B cell (primary cell): ENCODE measurements around the gene MGMT. TPM values are rescaled to one million over a fixed set of nuclear protein-coding genes. Genes with fewer than 3 reads are reported as not detected.

Experiments
- ATAC-seq: fragments of 200-7000 bp; cut with Tn5 transposase; one replicate; pipeline ENCODE4 v1.10.0; 2021; ENCODE audit warnings: low read depth, mild to moderate bottlenecking, moderate number of reproducible peaks, moderate library complexity
- CTCF ChIA-PET: fragments of 350-600 bp; sonication (Branson Sonifier 250); formaldehyde crosslinking; loops from one replicate; lab custom pipeline; 2021; ENCODE audit warnings: antibody characterized with exemption, inconsistent platforms; lab: Charles Lee
- POLR2A ChIA-PET: fragments of 350-600 bp; sonication (Branson Sonifier 250); formaldehyde crosslinking; loops from one replicate; lab custom pipeline; 2021; ENCODE audit warnings: antibody characterized with exemption; lab: Charles Lee
- DNase-seq: peaks from one replicate; pipeline ENCODE4 v3.0.0; 2013
- H2AFZ ChIP-seq: 2 replicates; pipeline ENCODE4 v1.6.1; 2012; ENCODE audit warnings: mild to moderate bottlenecking, low read depth, low read length; ENCODE audit not compliant: insufficient read depth, poor library complexity, severe bottlenecking
- H3K27ac ChIP-seq, 2 donors: 1 replicate in 1 of 2; 2 replicates in 1 of 2; pipeline ENCODE4 v1.5.1; 2012 to 2013; ENCODE audit warnings: low read length in 2 of 2, mild to moderate bottlenecking in 2 of 2, moderate library complexity in 1 of 2
- H3K27me3 ChIP-seq, 4 experiments: fragments of 200-600 bp in 1 of 4; sonication (generic) in 1 of 4; replicated peaks in 1 of 4; 1 replicate in 2 of 4; 2 replicates in 2 of 4; pipeline versions ENCODE4 v1.6.1 to v1.7.0; 2013 to 2016; ENCODE audit warnings: low read length in 3 of 4, mild to moderate bottlenecking in 2 of 4, mixed read lengths in 1 of 4, moderate library complexity in 1 of 4; ENCODE audit not compliant: insufficient read depth in 4 of 4, control insufficient read depth in 3 of 4; ENCODE audit errors: control extremely low read depth in 1 of 4
- H3K36me3 ChIP-seq, 2 experiments: replicated peaks in 1 of 2; 1 replicate in 1 of 2; 2 replicates in 1 of 2; pipeline versions ENCODE4 v1.6.1 to v1.7.1; 2013; ENCODE audit warnings: low read length in 1 of 2; ENCODE audit not compliant: insufficient read depth in 2 of 2, control insufficient read depth in 1 of 2; ENCODE audit errors: control extremely low read depth in 1 of 2, extremely low read depth in 1 of 2
- H3K4me1 ChIP-seq, 2 donors: fragments of 200-600 bp in 1 of 2; sonication (generic) in 1 of 2; 1 replicate in 1 of 2; 2 replicates in 1 of 2; pipeline versions ENCODE4 v1.5.1 to v1.6.1; 2013 to 2017; ENCODE audit warnings: low read length in 2 of 2; ENCODE audit not compliant: control insufficient read depth in 2 of 2, insufficient read depth in 2 of 2
- H3K4me2 ChIP-seq: replicated peaks from 2 replicates; pipeline ENCODE3; 2012; ENCODE audit warnings: mild to moderate bottlenecking, low read depth, low read length; ENCODE audit not compliant: poor library complexity, severe bottlenecking
- H3K4me3 ChIP-seq, 5 experiments: fragments of 200-600 bp in 1 of 5; sonication (generic) in 1 of 5; 1 replicate in 3 of 5; 2 replicates in 2 of 5; pipeline versions ENCODE4 v1.5.1 to v1.7.0; 2011 to 2016; ENCODE audit warnings: low read length in 4 of 5, mild to moderate bottlenecking in 4 of 5, low read depth in 2 of 5, control low read depth in 1 of 5, moderate library complexity in 1 of 5; ENCODE audit not compliant: insufficient read depth in 1 of 5; ENCODE audit errors: control extremely low read depth in 1 of 5, extremely low read depth in 1 of 5
- H3K79me2 ChIP-seq: fragments of 200-600 bp; sonication (generic); one replicate; pipeline ENCODE4 v1.6.0; 2016; ENCODE audit warnings: low read length; ENCODE audit not compliant: control insufficient read depth, insufficient read depth
- H3K9ac ChIP-seq: fragments of 200-600 bp; sonication (generic); 2 replicates; pipeline ENCODE4 v1.6.1; 2017; ENCODE audit warnings: mild to moderate bottlenecking, low read length, moderate library complexity
- H3K9me3 ChIP-seq, 3 donors: one replicate each; pipeline versions ENCODE4 v1.6.1 to v1.7.1; 2013; ENCODE audit warnings: low read length in 2 of 3; ENCODE audit not compliant: control insufficient read depth in 2 of 3, insufficient read depth in 1 of 3; ENCODE audit errors: control extremely low read depth in 1 of 3
- H4K20me1 ChIP-seq: 2 replicates; pipeline ENCODE4 v1.6.0; 2012; ENCODE audit warnings: mild to moderate bottlenecking, low read length; ENCODE audit not compliant: insufficient read depth, control insufficient read depth, poor library complexity, severe bottlenecking
- H3K27ac Mint-ChIP-seq: one replicate; pipeline ENCODE4 v1.8.0; 2021; ENCODE audit warnings: mixed read lengths
- H3K27me3 Mint-ChIP-seq: one replicate; pipeline ENCODE4 v1.8.0; 2021; ENCODE audit warnings: mixed read lengths
- H3K4me1 Mint-ChIP-seq: one replicate; pipeline ENCODE4 v1.8.0; 2021; ENCODE audit warnings: mixed read lengths
- H3K4me3 Mint-ChIP-seq: one replicate; pipeline ENCODE4 v1.8.0; 2021; ENCODE audit warnings: mixed read lengths
- H3K9me3 Mint-ChIP-seq: one replicate; pipeline ENCODE4 v1.8.0; 2022; ENCODE audit warnings: mixed read lengths; ENCODE audit not compliant: insufficient read depth
- CTCF ChIP-seq: fragments of 200-600 bp; IDR thresholded peaks from one replicate; pipeline ENCODE4 v1.8.0; 2022; ENCODE audit warnings: antibody characterized with exemption, mild to moderate bottlenecking
- EZH2 ChIP-seq: IDR thresholded peaks from 2 replicates; pipeline ENCODE4 v1.6.1; 2012; ENCODE audit warnings: borderline replicate concordance, low read depth, mild to moderate bottlenecking, moderate library complexity, low read length; ENCODE audit not compliant: insufficient read depth, poor library complexity, severe bottlenecking
- WGBS: methylation state at CpG from one replicate; pipeline ENCODE4 v1.1.5; 2013; ENCODE audit warnings: missing lambda C conversion rate; ENCODE audit not compliant: insufficient coverage; 5-methylcytosine and 5-hydroxymethylcytosine counted together
- intact Hi-C: fragments of 100-400 bp; cut with micrococcal nuclease; formaldehyde crosslinking; loops from one replicate; pipeline ENCODE4 v1.10.0; 2022
- polyA plus RNA-seq: library from polyadenylated mRNA; depleted of rRNA; stranded (reverse); fragments of >200 nt; gene quantifications from 2 replicates; pipeline ENCODE4 v1.2.3, GENCODE V29; 2012
- total RNA-seq, 2 donors: library from RNA; stranded (reverse); fragments of 120-200 nt in 1 of 2; gene quantifications; 1 replicate in 1 of 2; 2 replicates in 1 of 2; pipeline versions ENCODE4 v1.2.3 to v1.2.4, GENCODE V29; 2013 to 2022

Gene MGMT
- total and polyA plus RNA-seq, 2 donors (not counting 1 experiment from before 2014, with no cell fraction given): 16.6 to 87.7 TPM

- Histone ChIP-seq H3K79me2 (no peaks in the 10 kb centered on the region), H3K9me3 (peaks cover 0 to 13% (median 0%) of the 10 kb centered on the region in 3 donors), H2AFZ (no peak overlapping the region), H3K4me1 (peaks cover 0 to 5% of the 10 kb centered on the region in 2 donors), H3K4me2 (no peak overlapping the region), H3K36me3 (peaks cover 2 to 3% of the 10 kb centered on the region in 2 experiments), H3K4me3 (no peak overlapping the region), H4K20me1 (no peaks in the 10 kb centered on the region), H3K27ac (no peak overlapping the region), H3K27me3 (no peaks in the 10 kb centered on the region), H3K9ac (no peak overlapping the region)
- intact Hi-C loops: no loop called here
- TF ChIP-seq CTCF: no peak
- TF ChIP-seq EZH2: no peak
- DNase-seq (no peak), ATAC-seq (no peak)
- H3K9me3 Mint-ChIP-seq: no peaks in the 10 kb centered on the region
- H3K27me3 Mint-ChIP-seq: no peaks in the 10 kb centered on the region
- H3K4me3 Mint-ChIP-seq: no peak overlapping the region
- CTCF ChIA-PET: no interaction called here
- peaks cover 16% of the 10 kb centered on the region for H3K4me1 Mint-ChIP-seq
- WGBS: 100% methylated on average over 3 of the region's 5 CpGs
- POLR2A ChIA-PET: interaction anchor here (0.7 kb wide), 1 partner anchor 47 kb away, joined by 3 read pairs; no protein-coding TSS in a partner anchor
- H3K27ac Mint-ChIP-seq: no peak overlapping the region
Measured at GRCh38 chr10:129599160-129599559, 132.1 kb downstream of the MGMT start.

GRCh38 chr10:129601737-129602136, 134.7 kb downstream of the MGMT start:
- H4K20me1 ChIP-seq: no peaks in the 10 kb centered on the region
- intact Hi-C loops: no loop called here
- H3K27me3 Mint-ChIP-seq: no peaks in the 10 kb centered on the region
- H3K4me1 Mint-ChIP-seq: peaks cover 37% of the 10 kb centered on the region
- peak; percentile 42 for DNase-seq
- CTCF ChIA-PET: no interaction called here
- no peak overlapping the region for H3K4me2 ChIP-seq
- POLR2A ChIA-PET: no interaction called here
- H3K79me2 ChIP-seq: no peaks in the 10 kb centered on the region
- TF ChIP-seq CTCF (no peak), EZH2 (no peak)
- no peaks in the 10 kb centered on the region for H3K9me3 Mint-ChIP-seq
- no peak overlapping the region for H3K9ac ChIP-seq
- no peaks in the 10 kb centered on the region for H3K36me3 ChIP-seq
- no peaks in the 10 kb centered on the region for H3K27me3 ChIP-seq
- peak overlapping the region; percentile 32 for H3K4me3 Mint-ChIP-seq
- ATAC-seq: peak; percentile 26
- H3K27ac Mint-ChIP-seq: peak overlapping the region; percentile 42
- H3K27ac ChIP-seq: no peak overlapping the region
- H3K4me1 ChIP-seq: peaks cover 0 to 5% of the 10 kb centered on the region in 2 donors
- no peak overlapping the region for H3K4me3 ChIP-seq
- no peak overlapping the region for H2AFZ ChIP-seq
- peaks cover 0 to 7% (median 0%) of the 10 kb centered on the region in 3 donors for H3K9me3 ChIP-seq
- 70% methylated on average over 2 of the region's 10 CpGs for WGBS
